Fibroblast of mammary gland (primary cell): ENCODE results near the gene OSBPL6.

Source experiments
- DNase-seq: peaks from one replicate; pipeline ENCODE4 v3.0.0-alpha.2; 2010; ENCODE audit warnings: low read depth
- H3K4me3 ChIP-seq: 2 replicates; pipeline ENCODE4 v1.5.1; 2011; ENCODE audit warnings: low read depth, mild to moderate bottlenecking, low read length, moderate library complexity; ENCODE audit not compliant: control insufficient read depth
- CTCF ChIP-seq: conservative IDR thresholded peaks from 2 replicates; pipeline ENCODE4 v1.5.1; 2011; ENCODE audit warnings: low read depth, low read length, inconsistent platforms; ENCODE audit not compliant: control insufficient read depth, insufficient read depth

Gene OSBPL6

GRCh38 chr2:178285287-178285615 is 90.9 kb downstream of the OSBPL6 start:
- TF ChIP-seq CTCF: no peak
- no peak overlapping the region for H3K4me3 ChIP-seq
- no peak for DNase-seq

GRCh38 chr2:178286636-178287035 is 92.3 kb downstream of the OSBPL6 start:
- no peak overlapping the region for H3K4me3 ChIP-seq
- DNase-seq: peak; percentile 43
- no peak for TF ChIP-seq CTCF

- no peak overlapping the region for H3K4me3 ChIP-seq
- no peak for TF ChIP-seq CTCF
- no peak for DNase-seq
Measured at GRCh38 chr2:178287652-178288344, 93.5 kb downstream of the OSBPL6 start.

GRCh38 chr2:178291703-178292102 is 97.4 kb downstream of the OSBPL6 start:
- no peak for TF ChIP-seq CTCF
- no peak overlapping the region for H3K4me3 ChIP-seq
- DNase-seq: no peak

- DNase-seq: no peak
- H3K4me3 ChIP-seq: no peak overlapping the region
- no peak for TF ChIP-seq CTCF
Measured at GRCh38 chr2:178292586-178292985, 98.3 kb downstream of the OSBPL6 start.

- no peak for TF ChIP-seq CTCF
Measured at GRCh38 chr2:178295115-178295514, 100.8 kb downstream of the OSBPL6 start.

GRCh38 chr2:178295906-178296305 is 101.6 kb downstream of the OSBPL6 start:
- no peak overlapping the region for H3K4me3 ChIP-seq
- no peak for DNase-seq
- TF ChIP-seq CTCF: no peak

More at GRCh38 chr2:178295115-178295514, 100.8 kb downstream of the OSBPL6 start:
- no peak overlapping the region for H3K4me3 ChIP-seq
- DNase-seq: no peak
